Loucy (cell line): ENCODE measurements around the gene PEX3.

ENCODE experiments used
- EZH2phosphoT487 ChIP-seq: fragments of 200-600 bp; IDR thresholded peaks from 2 replicates; pipeline ENCODE4 v1.6.1; 2018; ENCODE audit warnings: antibody characterized with exemption, mild to moderate bottlenecking, moderate library complexity, borderline replicate concordance
- TF ChIP-seq, protein P1 (sequence below): fragments of 200-600 bp; sonication (generic); conservative IDR thresholded peaks from 2 replicates; pipeline ENCODE4 v1.5.1; 2014; ENCODE audit warnings: mild to moderate bottlenecking, antibody characterized with exemption, low read length

DNA sequence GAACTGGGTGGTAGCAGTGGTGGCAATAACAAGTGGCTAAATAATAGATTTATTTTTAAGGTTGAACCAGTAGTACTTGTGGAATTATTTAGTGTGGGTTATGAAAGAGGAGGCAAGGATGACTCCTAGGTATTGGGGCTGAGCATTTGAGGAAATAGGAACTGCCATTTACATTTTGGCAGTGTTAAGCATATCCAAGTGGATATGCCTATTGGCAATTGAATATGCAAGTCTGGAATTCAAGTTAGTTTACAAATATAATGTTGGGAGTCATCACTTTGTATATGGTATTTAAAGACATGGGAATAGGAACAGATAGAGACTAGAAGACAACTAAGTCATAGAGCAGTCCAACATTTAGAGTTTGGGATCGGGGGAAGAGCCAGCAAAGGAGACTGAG is 25.9 kb downstream of the PEX3 start:
- TF ChIP-seq, protein P1, sequence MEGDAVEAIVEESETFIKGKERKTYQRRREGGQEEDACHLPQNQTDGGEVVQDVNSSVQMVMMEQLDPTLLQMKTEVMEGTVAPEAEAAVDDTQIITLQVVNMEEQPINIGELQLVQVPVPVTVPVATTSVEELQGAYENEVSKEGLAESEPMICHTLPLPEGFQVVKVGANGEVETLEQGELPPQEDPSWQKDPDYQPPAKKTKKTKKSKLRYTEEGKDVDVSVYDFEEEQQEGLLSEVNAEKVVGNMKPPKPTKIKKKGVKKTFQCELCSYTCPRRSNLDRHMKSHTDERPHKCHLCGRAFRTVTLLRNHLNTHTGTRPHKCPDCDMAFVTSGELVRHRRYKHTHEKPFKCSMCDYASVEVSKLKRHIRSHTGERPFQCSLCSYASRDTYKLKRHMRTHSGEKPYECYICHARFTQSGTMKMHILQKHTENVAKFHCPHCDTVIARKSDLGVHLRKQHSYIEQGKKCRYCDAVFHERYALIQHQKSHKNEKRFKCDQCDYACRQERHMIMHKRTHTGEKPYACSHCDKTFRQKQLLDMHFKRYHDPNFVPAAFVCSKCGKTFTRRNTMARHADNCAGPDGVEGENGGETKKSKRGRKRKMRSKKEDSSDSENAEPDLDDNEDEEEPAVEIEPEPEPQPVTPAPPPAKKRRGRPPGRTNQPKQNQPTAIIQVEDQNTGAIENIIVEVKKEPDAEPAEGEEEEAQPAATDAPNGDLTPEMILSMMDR: no peak
- no peak for TF ChIP-seq EZH2phosphoT487
